Peyer's patch (tissue), 4 donors: ENCODE results near the gene KLKB1.

ENCODE experiments used
- POLR2A ChIP-seq, 2 donors: fragments of 450-650 bp; IDR thresholded peaks; one replicate each; pipeline ENCODE4 v1.5.1; 2017; ENCODE audit warnings: antibody characterized with exemption in 2 of 2, mild to moderate bottlenecking in 2 of 2, moderate library complexity in 2 of 2
- TF ChIP-seq, protein P1 (sequence below), 6 experiments: fragments of 450-650 bp in 4 of 6; fragments of 200-600 bp in 2 of 6; sonication (generic) in 1 of 6; IDR thresholded peaks; one replicate each; pipeline ENCODE4 v1.5.1; 2017 to 2019; ENCODE audit warnings: antibody characterized with exemption in 6 of 6, mild to moderate bottlenecking in 3 of 6, moderate library complexity in 1 of 6

DNA sequence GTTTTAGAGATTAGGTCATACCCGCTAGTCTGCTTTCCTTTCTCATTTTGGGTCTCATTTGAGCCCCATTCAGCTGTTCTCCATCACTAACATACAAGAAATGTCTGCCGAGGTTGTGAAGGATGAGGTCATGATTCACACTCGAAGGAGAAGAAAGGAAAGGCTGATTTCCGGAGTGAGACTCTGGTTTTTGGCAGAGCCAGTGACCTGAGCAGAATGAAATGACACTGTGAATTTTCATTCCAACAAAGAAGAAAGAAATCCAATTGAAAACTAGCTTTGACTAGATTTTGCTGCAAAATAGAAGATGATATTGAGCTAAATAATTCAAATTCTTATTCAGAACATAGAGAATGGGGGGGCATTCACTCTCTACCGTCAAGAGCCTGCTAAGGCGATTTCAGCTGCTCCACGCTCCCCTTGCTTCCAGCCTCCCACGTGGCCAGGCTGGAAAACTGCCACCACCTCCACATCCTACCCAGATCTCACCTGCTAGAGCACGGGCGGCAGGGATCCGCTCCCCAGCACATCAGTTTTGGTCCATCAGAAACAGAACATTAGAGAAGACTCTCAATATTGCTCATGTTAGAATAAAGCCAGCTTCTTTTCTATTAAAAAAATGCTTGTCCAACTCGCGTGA lies 77.7 kb downstream of the KLKB1 start:
- TF ChIP-seq POLR2A (IDR thresholded peaks at IDR 0.05) = no peak
- TF ChIP-seq, protein P1, sequence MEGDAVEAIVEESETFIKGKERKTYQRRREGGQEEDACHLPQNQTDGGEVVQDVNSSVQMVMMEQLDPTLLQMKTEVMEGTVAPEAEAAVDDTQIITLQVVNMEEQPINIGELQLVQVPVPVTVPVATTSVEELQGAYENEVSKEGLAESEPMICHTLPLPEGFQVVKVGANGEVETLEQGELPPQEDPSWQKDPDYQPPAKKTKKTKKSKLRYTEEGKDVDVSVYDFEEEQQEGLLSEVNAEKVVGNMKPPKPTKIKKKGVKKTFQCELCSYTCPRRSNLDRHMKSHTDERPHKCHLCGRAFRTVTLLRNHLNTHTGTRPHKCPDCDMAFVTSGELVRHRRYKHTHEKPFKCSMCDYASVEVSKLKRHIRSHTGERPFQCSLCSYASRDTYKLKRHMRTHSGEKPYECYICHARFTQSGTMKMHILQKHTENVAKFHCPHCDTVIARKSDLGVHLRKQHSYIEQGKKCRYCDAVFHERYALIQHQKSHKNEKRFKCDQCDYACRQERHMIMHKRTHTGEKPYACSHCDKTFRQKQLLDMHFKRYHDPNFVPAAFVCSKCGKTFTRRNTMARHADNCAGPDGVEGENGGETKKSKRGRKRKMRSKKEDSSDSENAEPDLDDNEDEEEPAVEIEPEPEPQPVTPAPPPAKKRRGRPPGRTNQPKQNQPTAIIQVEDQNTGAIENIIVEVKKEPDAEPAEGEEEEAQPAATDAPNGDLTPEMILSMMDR (IDR thresholded peaks at IDR 0.05) = no peak
